ENCODE results near the gene ATP8A2.
"Not testable (repeated sequence)": the region's sequence is repeated elsewhere in the genome, so short reads cannot be mapped to it uniquely, and the experiment has no call there.

The ATP8A2 gene

DNA sequence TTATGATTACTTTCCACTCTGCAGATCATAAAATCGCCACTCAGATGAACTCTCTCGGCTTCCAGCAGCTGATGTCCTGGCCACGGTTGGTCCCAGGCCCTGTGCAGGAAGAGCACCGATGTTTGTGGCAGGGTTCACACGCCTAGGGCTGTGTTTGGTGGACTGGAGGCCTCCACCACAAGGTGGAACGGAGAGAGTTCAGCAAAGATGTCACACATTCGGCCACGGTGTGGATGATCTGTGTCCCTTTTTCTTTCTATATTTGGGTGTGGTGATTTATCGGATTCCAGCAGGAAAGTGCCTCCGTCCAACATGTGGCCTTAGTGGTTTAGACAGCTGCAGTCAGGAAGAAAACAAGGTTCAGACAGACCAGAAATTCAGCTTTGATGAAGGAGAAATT, 680.6 kb downstream of the ATP8A2 start:
- peak overlapping the region; percentile 58 for H3K4me3 ChIP-seq (ENCODE audit: low read depth, low read length)
- no peak for DNase-seq (ENCODE audit: low read depth)

GRCh38 chr13:26053418-26053980, 681.7 kb downstream of the ATP8A2 start:
- H3K4me3 ChIP-seq (ENCODE audit: low read depth, low read length), result no peak overlapping the region
- DNase-seq (ENCODE audit: low read depth), result no peak

GRCh38 chr13:26054896-26055295, 683.1 kb downstream of the ATP8A2 start:
- no peak overlapping the region for H3K4me3 ChIP-seq (ENCODE audit: low read depth, low read length)
- no peak for DNase-seq (ENCODE audit: low read depth)

GRCh38 chr13:26058704-26059103, 686.9 kb downstream of the ATP8A2 start:
- DNase-seq (ENCODE audit: low read depth), result no peak
- no peak overlapping the region for H3K4me3 ChIP-seq (ENCODE audit: low read depth, low read length)

GRCh38 chr13:26060357-26060756, 688.6 kb downstream of the ATP8A2 start:
- no peak for DNase-seq (ENCODE audit: low read depth)
- no peak overlapping the region for H3K4me3 ChIP-seq (ENCODE audit: low read depth, low read length)

DNA sequence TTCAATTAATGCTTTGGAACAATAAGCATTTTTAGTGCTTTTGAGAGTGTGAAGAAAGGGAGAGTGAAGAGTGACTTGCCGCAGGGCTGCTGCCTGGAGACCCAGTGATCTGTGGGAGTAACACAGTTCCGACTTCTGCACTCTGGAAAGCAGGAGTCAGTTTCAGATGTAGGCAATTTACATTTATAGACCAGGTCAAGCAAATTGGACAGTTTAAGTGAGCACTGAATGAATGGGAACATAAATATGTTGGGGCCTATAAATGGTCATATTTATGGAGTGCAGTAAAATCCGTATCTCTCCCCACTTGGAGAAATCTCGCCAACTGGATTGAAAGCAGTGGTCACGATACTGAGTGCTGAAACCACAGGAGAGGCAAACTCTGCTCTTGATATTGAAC, 689.5 kb downstream of the ATP8A2 start:
- H3K4me3 ChIP-seq (ENCODE audit: low read depth, low read length), result no peak overlapping the region
- DNase-seq (ENCODE audit: low read depth), result no peak

DNA sequence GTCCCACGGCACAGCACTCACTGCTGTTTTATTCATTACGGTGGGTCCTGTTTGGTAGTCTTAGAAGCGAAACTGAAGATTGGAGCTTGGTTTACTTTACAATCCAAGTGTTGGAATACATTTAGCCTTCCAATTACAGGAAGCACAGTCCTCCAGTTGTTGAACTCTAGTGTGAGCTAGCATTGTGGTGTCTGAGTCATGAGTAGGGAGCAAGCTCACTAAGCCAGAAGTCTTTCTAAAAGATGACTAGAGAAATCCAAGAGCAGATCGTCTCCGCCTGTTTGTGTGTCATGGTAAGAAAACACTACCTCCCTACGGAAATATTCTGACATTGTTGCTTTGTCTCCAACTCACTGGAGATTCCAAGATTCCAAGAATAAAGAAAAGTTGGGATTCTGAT, 690.2 kb downstream of the ATP8A2 start:
- peak; percentile 72 for DNase-seq (ENCODE audit: low read depth)
- H3K4me3 ChIP-seq (ENCODE audit: low read depth, low read length), result no peak overlapping the region

DNA sequence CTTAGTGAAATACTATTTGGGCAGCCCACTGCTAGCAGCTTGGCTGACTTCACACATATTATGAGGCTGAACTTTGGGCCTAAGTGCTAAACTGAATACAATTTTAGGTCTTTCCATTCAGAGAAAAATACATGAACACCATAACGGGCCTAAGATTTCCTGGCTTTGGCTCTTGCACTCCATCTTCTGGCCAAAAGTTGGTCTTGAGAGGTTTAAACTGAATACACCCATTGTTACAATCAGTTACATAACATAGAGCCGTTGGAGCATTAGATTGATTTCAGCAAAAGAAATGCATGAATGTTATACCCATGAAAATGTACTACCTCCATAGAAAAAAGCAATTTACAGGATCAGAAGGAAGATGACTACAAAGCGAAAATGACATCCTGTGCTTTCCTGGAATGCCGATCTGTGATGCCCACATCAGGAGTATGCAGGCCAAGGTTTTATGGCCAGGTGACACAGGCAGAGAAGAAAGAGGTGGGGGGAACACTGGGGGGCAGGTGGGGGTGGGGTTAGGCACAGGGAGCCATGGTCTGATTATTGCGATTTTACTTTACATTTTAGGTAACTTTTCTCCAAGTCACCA, 691.2 kb downstream of the ATP8A2 start:
- no peak overlapping the region for H3K4me3 ChIP-seq (ENCODE audit: low read depth, low read length)
- no peak for DNase-seq (ENCODE audit: low read depth)

GRCh38 chr13:26066492-26066891, 694.7 kb downstream of the ATP8A2 start:
- not testable (repeated sequence) for H3K4me3 ChIP-seq (ENCODE audit: low read depth, low read length); DNase-seq (ENCODE audit: low read depth)

GRCh38 chr13:26067601-26068000, 695.8 kb downstream of the ATP8A2 start:
- DNase-seq (ENCODE audit: low read depth), result no peak
- no peak overlapping the region for H3K4me3 ChIP-seq (ENCODE audit: low read depth, low read length)

DNA sequence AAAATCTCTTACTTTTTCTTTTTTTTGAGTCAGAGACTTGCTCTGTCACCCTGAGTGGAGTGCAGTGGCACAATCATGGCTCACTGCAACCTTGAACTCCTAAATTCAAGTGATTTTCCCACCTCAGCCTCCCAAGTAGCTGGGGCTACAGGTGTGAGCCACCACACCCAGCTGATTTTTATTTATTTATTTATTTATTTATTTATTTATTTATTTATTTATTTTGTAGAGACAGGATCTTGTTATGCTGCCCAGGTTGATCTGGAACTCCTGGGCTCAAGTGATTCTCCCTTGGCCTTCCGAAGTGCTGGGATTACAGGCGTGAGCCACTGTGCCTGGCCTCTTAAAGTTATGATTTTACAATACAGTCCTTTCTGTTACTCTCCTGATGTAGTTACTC, 696.6 kb downstream of the ATP8A2 start:
- not testable (repeated sequence) for DNase-seq (ENCODE audit: low read depth); H3K4me3 ChIP-seq (ENCODE audit: low read depth, low read length)

GRCh38 chr13:26069642-26070041, 697.9 kb downstream of the ATP8A2 start:
- H3K4me3 ChIP-seq (ENCODE audit: low read depth, low read length); DNase-seq (ENCODE audit: low read depth): not testable (repeated sequence)

DNA sequence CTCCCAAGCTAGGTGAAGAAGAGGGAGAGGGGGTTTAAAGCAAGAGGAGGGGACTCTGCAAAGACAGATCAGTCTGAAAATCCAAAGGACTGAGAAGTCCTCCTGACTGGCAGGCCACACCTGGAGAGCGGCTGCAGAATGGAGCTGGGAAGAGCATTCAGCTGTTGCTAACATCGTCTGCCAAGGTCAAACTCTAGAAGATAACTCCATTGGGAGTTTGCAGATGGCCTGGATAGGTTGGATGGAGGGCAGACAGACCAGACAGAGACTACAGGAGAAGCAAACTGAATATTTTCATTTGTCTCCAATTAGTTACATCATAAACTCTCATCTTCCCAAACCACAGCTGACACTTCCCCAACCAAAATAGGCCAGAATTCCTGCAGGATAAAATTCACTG, 699.9 kb downstream of the ATP8A2 start:
- H3K4me3 ChIP-seq (ENCODE audit: low read depth, low read length), result no peak overlapping the region

GRCh38 chr13:26072335-26072734, 700.6 kb downstream of the ATP8A2 start:
- not testable (repeated sequence) for H3K4me3 ChIP-seq (ENCODE audit: low read depth, low read length); DNase-seq (ENCODE audit: low read depth)

More for the DNA sequence above, 699.9 kb downstream of the ATP8A2 start:
- DNase-seq (ENCODE audit: low read depth), result no peak

GRCh38 chr13:26074706-26075105, 702.9 kb downstream of the ATP8A2 start:
- H3K4me3 ChIP-seq (ENCODE audit: low read depth, low read length), result no peak overlapping the region
- DNase-seq (ENCODE audit: low read depth), result no peak

Measured in skeletal muscle cell (primary cell).